Fibroblast of skin of back (primary cell): ENCODE results near the gene RXFP4. TPM values are rescaled to one million over a fixed set of nuclear protein-coding genes. Genes with fewer than 3 reads are reported as not detected.
A peak's percentile ranks its signal among the peaks of the same experiment; 100 is the strongest.
"Not testable (repeated sequence)": the region's sequence is repeated elsewhere in the genome, so short reads cannot be mapped to it uniquely, and the experiment has no call there.

Experiments used
- DNase-seq: peaks from one replicate; pipeline ENCODE4 v3.0.0-alpha.2; 2013
- polyA plus RNA-seq, 2 experiments: library from polyadenylated mRNA; unstranded; fragments of 120-200 nt; gene quantifications; one replicate each; pipeline ENCODE4 v1.2.1, GENCODE V29; 2013; ENCODE audit not compliant: insufficient read length in 2 of 2

Gene RXFP4
- 0.10 TPM for polyA plus RNA-seq (2013, experiment 1 of 2; ENCODE audit: insufficient read length)
- polyA plus RNA-seq (2013, experiment 2 of 2; ENCODE audit: insufficient read length): 0.10 TPM

DNA sequence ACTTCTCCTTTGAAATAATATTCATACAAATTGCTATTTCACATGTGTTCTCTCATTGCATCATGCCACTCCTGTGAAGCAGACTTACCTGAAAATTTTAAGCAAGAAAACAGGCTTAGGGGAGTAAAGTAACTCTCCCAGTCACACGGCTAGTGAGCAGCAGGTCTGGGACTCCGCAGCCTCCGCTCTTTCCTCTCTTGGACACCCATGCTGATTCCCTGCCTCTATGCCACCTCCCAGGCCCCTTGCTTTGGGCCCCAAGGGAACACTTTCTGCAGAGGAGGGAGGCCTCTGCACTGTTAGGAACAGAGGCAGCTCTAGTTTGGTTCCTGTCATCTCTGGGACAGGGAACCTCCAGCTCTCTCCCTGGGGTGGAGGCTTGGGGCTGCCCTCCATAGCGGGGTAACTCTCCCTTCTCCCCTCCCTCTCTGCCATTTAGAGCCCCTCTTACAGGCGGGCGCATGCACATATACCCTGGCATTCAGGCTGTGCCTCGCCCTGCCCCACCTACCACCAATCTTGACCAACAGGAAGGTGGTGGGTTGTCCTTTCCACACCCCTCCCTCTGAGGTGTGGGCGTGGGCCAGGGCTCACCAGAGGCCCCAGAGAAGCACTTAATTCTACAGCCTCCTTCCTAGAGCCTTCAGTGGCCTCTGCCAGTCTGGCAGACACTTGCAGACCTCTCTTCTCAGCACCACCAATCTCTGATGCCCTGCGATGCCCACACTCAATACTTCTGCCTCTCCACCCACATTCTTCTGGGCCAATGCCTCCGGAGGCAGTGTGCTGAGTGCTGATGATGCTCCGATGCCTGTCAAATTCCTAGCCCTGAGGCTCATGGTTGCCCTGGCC is at the start of gene RXFP4:
Gene RXFP4, plus strand, starts transcription at position 646 of the 852 bp plus-strand sequence. Its CDS starts 72 bp downstream, at position 718.
- DNase-seq: no peak

GRCh38 chr1:155892796-155893195 is 48.6 kb upstream of the RXFP4 start:
- peak; percentile 87 for DNase-seq

- peak; percentile 96 for DNase-seq
Observed at GRCh38 chr1:155893389-155894142, 47.9 kb upstream of the RXFP4 start.

DNA sequence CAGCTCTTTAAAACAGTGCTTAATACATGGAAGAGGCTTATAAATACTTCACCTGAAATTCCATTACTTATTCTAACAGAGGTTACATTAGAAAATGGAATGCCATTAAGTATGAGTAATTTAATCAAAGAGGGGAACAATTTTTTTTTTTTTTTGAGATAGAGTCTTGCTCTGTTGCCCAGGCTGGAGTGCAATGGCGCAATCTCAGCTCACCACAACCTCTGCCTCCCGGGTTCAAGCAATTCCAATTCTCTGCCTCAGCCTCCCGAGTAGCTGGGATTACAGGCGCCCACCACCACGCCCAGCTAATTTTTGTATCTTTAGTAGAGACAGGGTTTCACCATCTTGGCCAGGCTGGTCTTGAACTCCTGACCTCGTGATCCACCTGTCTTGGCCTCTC is 45.8 kb upstream of the RXFP4 start:
- not testable (repeated sequence) for DNase-seq

DNA sequence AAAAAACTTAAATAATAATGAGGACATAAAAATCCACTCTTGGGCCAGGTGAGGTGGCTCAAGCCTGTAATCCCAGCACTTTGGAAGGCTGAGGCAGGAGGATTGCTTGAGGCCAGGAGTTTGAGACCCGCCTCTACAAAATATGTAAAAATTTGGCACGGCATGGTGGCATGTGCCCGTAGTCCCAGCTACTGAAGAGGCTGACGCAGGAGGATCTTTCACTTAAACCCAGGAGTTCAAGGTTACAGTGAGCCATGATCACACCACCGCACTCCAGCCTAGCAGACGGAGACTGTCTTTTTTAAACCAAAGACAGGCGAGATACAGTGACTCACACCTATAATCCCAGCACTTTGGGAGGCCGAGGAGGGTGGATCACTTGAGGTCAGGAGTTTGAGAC is 45.0 kb upstream of the RXFP4 start:
- DNase-seq: not testable (repeated sequence)

DNA sequence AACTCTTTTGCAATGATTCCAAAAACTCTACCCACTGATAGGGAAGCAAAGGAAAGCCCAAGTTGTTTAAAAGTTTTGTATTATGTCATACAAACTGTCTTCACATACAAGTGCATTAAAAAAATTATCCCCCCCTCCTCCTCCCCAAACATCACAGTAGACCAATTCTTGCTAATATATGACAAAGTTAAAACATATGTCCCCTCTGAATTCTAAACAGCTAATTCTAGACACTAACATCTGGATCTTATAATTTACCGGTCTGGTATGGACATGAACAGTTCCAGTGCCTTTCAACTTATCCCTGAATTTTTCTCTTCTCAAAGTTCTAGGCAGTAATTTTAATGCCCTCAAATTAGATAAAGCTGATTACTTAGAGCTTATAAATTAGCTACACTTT is 43.7 kb upstream of the RXFP4 start:
- no peak for DNase-seq

GRCh38 chr1:155898888-155899287 is 42.5 kb upstream of the RXFP4 start:
- no peak for DNase-seq

- no peak for DNase-seq
Observed at GRCh38 chr1:155899683-155900082, 41.8 kb upstream of the RXFP4 start.

DNA sequence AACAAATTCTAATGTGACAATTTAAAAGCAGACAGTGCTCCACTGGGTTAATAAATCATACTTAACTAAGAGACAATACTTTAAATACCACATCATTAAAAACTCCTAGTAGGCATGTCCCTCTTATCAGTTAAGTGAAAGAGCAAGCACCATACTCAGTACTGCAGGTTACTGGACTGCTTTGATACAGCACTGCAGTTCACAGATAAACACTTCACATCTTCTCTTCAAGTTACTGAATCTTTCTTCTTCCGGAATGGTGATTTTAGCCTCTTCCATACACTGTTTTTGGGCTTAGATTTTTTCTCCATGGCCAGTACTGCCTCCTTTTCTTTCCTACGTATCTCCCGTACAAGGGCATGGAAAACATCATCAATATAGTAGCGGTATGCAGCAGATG is 41.3 kb upstream of the RXFP4 start:
- no peak for DNase-seq

- DNase-seq: no peak
Observed at GRCh38 chr1:155904261-155904660, 37.2 kb upstream of the RXFP4 start.

- DNase-seq: peak; percentile 55
Observed at GRCh38 chr1:155909894-155910293, 31.5 kb upstream of the RXFP4 start.

GRCh38 chr1:155910621-155911121 is 30.8 kb upstream of the RXFP4 start:
- DNase-seq: peak; percentile 39

DNA sequence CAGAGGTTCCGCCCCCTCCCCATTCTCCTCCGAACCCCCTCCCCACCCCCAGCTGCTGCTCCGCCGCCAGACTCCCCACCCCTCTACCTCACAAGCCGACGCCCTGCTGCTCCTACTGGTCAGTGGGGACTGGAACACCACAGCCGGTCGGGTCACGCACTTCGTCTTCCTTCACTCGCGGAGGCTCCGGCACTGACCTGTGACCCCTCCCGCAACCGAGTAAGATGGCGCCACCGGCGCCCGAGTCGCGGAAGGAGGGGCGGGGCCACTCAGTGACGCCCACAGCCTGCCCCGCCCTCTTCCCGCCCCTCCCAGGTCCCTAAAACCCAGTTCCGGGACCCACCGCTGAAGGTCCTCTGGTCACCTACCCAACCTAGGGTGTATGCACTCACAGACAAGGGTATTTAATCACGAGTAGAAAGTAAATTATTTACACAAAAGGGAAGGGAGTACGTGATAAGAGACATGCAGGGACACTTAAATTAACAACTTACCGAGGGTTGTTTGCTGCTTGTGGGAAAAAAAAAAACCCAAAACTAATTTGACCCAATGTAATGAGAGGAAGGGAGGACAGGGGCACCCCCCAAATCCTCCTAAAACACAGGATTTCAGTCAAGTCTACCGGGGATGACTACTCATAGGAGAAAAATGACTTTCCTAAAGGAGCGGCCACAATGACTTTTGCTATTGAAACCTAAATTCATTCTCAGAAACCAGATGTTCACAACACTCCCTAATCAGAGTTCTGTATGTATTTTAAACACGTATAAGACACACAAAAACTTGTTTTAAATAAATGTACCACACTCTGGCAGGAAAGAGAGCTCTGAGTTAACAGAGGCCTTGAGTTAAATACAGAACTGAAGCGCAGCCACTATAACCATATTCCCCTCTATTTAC is 30.0 kb upstream of the RXFP4 start, which contains the start of gene RIT1:
Gene RIT1, minus strand, starts transcription at position 194 of the 900 bp plus-strand sequence. CDS start 588 bp downstream, outside the sequence.
- peak; percentile 77 for DNase-seq

- no peak for DNase-seq
Observed at GRCh38 chr1:155912056-155912536, 29.3 kb upstream of the RXFP4 start.

GRCh38 chr1:155913969-155914757 is 27.3 kb upstream of the RXFP4 start:
- DNase-seq: peak; percentile 29

DNA sequence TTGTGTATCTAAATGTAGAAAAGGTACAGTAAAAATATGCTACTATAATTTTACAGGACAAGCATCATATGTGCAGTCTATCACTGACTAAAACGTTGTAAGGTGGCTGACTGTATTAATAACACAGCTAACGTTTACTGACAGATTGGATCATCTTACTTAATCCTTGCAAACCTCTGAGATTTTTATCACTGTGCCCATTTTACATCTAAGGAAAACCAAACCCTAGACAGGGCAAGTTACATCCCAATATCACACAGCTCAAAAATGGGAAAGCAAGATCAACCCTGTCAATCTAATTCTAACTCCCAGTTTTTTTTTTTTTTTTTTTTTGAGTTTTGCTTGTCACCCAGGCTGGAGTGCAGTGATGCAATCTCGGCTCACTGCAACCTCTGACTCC is 22.8 kb upstream of the RXFP4 start:
- no peak for DNase-seq

- no peak for DNase-seq
Observed at GRCh38 chr1:155919801-155920200, 21.6 kb upstream of the RXFP4 start.

GRCh38 chr1:155920717-155921116 is 20.7 kb upstream of the RXFP4 start:
- no peak for DNase-seq

DNA sequence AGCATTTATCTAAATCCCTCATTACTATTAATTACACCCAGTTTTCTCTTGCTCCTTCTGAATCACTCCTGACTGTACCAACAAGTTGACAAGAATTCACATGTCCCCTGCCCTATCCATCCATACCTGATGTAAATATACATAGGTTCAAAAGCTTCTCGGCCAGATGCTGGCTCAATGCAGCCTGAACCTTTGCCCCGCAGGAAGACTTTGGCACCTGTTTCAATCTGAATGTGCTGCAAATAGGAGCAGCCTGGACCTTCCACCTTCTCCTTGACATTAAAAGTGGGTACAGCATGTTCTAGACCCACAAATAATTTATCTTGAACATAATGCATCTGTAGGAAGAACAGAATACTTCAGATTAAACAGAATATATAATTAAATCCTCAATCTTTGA is 15.9 kb upstream of the RXFP4 start:
- DNase-seq: no peak

GRCh38 chr1:155929057-155929456 is 12.4 kb upstream of the RXFP4 start:
- DNase-seq: no peak

GRCh38 chr1:155930725-155931124 is 10.7 kb upstream of the RXFP4 start:
- DNase-seq: not testable (repeated sequence)
